ENCODE measurements around the gene TRIM38. TPM values are rescaled to one million over a fixed set of nuclear protein-coding genes. Genes with fewer than 3 reads are reported as not detected.
"Not testable (repeated sequence)": the region's sequence is repeated elsewhere in the genome, so short reads cannot be mapped to it uniquely, and the experiment has no call there.

The TRIM38 gene
- total and polyA plus RNA-seq, 2 donors (not counting 3 experiments of a cell fraction or from before 2014, with no cell fraction given), result 5.1 to 13.2 TPM

DNA sequence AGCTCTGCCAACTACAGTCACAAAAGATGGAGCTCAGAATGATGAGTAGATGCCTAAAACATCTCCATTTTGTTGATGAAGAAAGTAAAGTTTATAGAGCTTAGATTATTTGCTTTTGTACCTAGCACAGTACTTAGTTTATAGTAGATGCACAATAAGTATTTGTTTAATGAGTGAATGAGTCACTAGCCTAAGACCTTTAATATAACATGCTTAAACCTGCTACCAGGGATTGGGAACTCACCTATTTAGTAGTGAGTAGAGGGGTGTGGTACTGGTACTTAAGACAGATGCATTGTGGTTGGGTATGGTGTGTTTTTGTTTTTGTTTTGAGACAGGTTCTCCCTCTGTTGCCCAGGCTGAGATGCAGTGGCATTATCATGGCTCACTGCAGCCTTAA is 35.8 kb downstream of the TRIM38 start:
- no peak overlapping the region for H3K9ac ChIP-seq (replicated peaks; ENCODE audit: extremely low read depth, insufficient read depth, low read length)
- no peaks in the 10 kb centered on the region for H4K20me1 ChIP-seq (replicated peaks; ENCODE audit: control insufficient read depth, extremely low read depth, insufficient read depth, low read length)
- H3K27ac ChIP-seq (ENCODE audit: insufficient read depth, low read depth, low read length), result no peak overlapping the region
- intact Hi-C loops (cut with micrococcal nuclease), result loop anchor here (10.0 kb wide), 1 partner anchor 1274 kb away; no protein-coding TSS in a partner anchor
- H3K4me2 ChIP-seq (ENCODE audit: insufficient read depth, low read length), result no peak overlapping the region
- no peak overlapping the region for H3K4me3 ChIP-seq (replicated peaks in 1 of 3; ENCODE audit: insufficient read depth in 1 of 3, low read depth in 1 of 3, low read length in 3 of 3)
- ChIA-PET POLR2A (no interaction called here), CTCF (no interaction called here)
- no peak for DNase-seq (ENCODE audit: low read depth, low spot score)
- TF ChIP-seq JUN (IDR thresholded peaks at IDR 0.05; ENCODE audit: borderline replicate concordance, insufficient read depth, insufficient read length, low read depth) (no peak), GATA2 (IDR thresholded peaks at IDR 0.05; ENCODE audit: insufficient read depth, insufficient read length, low read depth, low read length) (no peak), POLR2A (IDR thresholded peaks at IDR 0.05; ENCODE audit: low read depth, low read length) (no peak), FOS (IDR thresholded peaks at IDR 0.05; ENCODE audit: borderline replicate concordance, insufficient read depth, low read length) (no peak), POLR2AphosphoS5 (IDR thresholded peaks at IDR 0.05; ENCODE audit: insufficient read depth, low read depth, low read length) (no peak), MYC (IDR thresholded peaks at IDR 0.05; ENCODE audit: low read depth, low read length) (no peak), EZH2 (IDR thresholded peaks at IDR 0.05; ENCODE audit: borderline replicate concordance, low read depth, low read length, severe bottlenecking) (no peak)
- TF ChIP-seq, protein P1, sequence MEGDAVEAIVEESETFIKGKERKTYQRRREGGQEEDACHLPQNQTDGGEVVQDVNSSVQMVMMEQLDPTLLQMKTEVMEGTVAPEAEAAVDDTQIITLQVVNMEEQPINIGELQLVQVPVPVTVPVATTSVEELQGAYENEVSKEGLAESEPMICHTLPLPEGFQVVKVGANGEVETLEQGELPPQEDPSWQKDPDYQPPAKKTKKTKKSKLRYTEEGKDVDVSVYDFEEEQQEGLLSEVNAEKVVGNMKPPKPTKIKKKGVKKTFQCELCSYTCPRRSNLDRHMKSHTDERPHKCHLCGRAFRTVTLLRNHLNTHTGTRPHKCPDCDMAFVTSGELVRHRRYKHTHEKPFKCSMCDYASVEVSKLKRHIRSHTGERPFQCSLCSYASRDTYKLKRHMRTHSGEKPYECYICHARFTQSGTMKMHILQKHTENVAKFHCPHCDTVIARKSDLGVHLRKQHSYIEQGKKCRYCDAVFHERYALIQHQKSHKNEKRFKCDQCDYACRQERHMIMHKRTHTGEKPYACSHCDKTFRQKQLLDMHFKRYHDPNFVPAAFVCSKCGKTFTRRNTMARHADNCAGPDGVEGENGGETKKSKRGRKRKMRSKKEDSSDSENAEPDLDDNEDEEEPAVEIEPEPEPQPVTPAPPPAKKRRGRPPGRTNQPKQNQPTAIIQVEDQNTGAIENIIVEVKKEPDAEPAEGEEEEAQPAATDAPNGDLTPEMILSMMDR (IDR thresholded peaks at IDR 0.05; ENCODE audit: extremely low read depth in 1 of 2, insufficient read depth in 1 of 2, low read depth in 1 of 2, low read length in 2 of 2), result no peak
- TF ChIP-seq, protein P2, sequence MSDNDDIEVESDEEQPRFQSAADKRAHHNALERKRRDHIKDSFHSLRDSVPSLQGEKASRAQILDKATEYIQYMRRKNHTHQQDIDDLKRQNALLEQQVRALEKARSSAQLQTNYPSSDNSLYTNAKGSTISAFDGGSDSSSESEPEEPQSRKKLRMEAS (IDR thresholded peaks at IDR 0.05; ENCODE audit: insufficient read depth, insufficient read length), result no peak
- no peaks in the 10 kb centered on the region for H3K36me3 ChIP-seq (ENCODE audit: control insufficient read depth in 2 of 2, extremely low read depth in 1 of 2, insufficient read depth in 2 of 2, low read length in 2 of 2)
- H3K9me1 ChIP-seq (replicated peaks; ENCODE audit: control insufficient read depth, extremely low read depth, insufficient read depth, low read length), result no peaks in the 10 kb centered on the region
- dilution Hi-C loops (cut with MboI; ENCODE audit: extremely low pct_ligation_motif_present, low sequenced_read_pairs), result no loop called here
- H3K9me3 ChIP-seq (replicated peaks; ENCODE audit: control insufficient read depth, insufficient read depth, low read length), result no peaks in the 10 kb centered on the region
- FAIRE-seq, result no peak
- H3K27me3 ChIP-seq (ENCODE audit: control insufficient read depth in 2 of 2, insufficient read depth in 2 of 2, low read length in 2 of 2), result no peaks in the 10 kb centered on the region
- peaks cover 2% of the 10 kb centered on the region for H3K4me1 ChIP-seq (ENCODE audit: control insufficient read depth, extremely low read depth, insufficient read depth, low read length)
- no peaks in the 10 kb centered on the region for H3K79me2 ChIP-seq (ENCODE audit: control insufficient read depth, insufficient read depth, low read length)
- BruUV-seq (replicated peaks), result no TSS peak
- no peak overlapping the region for H2AFZ ChIP-seq (ENCODE audit: low read depth, low read length)

DNA sequence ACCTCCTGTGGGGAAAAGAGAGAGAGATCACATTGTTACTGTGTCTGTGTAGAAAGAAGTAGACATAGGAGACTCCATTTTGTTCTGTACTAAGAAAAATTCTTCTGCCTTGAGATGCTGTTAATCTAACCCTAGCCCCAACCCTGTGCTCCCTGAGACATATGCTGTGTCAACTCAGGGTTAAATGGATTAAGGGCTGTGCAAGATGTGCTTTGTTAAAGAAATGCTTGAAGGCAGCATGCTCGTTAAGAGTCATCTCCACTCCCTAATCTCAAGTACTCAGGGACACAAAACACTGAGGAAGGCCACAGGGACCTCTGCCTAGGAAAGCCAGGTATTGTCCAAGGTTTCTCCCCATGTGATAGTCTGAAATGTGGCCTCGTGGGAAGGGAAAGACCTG is 36.6 kb downstream of the TRIM38 start:
- dilution Hi-C loops (cut with MboI; ENCODE audit: extremely low pct_ligation_motif_present, low sequenced_read_pairs); H2AFZ ChIP-seq (ENCODE audit: low read depth, low read length); CTCF ChIA-PET; DNase-seq (ENCODE audit: low read depth, low spot score); H3K79me2 ChIP-seq (ENCODE audit: control insufficient read depth, insufficient read depth, low read length); H3K4me2 ChIP-seq (ENCODE audit: insufficient read depth, low read length); H3K9me3 ChIP-seq (replicated peaks; ENCODE audit: control insufficient read depth, insufficient read depth, low read length); H3K4me1 ChIP-seq (ENCODE audit: control insufficient read depth, extremely low read depth, insufficient read depth, low read length); BruUV-seq (replicated peaks); H3K9me1 ChIP-seq (replicated peaks; ENCODE audit: control insufficient read depth, extremely low read depth, insufficient read depth, low read length); H4K20me1 ChIP-seq (replicated peaks; ENCODE audit: control insufficient read depth, extremely low read depth, insufficient read depth, low read length); H3K36me3 ChIP-seq (ENCODE audit: control insufficient read depth in 2 of 2, extremely low read depth in 1 of 2, insufficient read depth in 2 of 2, low read length in 2 of 2); H3K27me3 ChIP-seq (ENCODE audit: control insufficient read depth in 2 of 2, insufficient read depth in 2 of 2, low read length in 2 of 2); H3K4me3 ChIP-seq (replicated peaks in 1 of 3; ENCODE audit: insufficient read depth in 1 of 3, low read depth in 1 of 3, low read length in 3 of 3); FAIRE-seq; POLR2A ChIA-PET; H3K9ac ChIP-seq (replicated peaks; ENCODE audit: extremely low read depth, insufficient read depth, low read length); H3K27ac ChIP-seq (ENCODE audit: insufficient read depth, low read depth, low read length): not testable (repeated sequence)
- intact Hi-C loops (cut with micrococcal nuclease), result loop anchor here (10.0 kb wide), 1 partner anchor 1274 kb away; no protein-coding TSS in a partner anchor

All from endothelial cell of umbilical vein (primary cell).